ENCODE measurements around the gene LASP1. TPM values are rescaled to one million over a fixed set of nuclear protein-coding genes. Genes with fewer than 3 reads are reported as not detected.
"Not testable (repeated sequence)": the region's sequence is repeated elsewhere in the genome, so short reads cannot be mapped to it uniquely, and the experiment has no call there.

Gene LASP1
- total RNA-seq, 1 donor from 2014 or later: 87.4 TPM

DNA sequence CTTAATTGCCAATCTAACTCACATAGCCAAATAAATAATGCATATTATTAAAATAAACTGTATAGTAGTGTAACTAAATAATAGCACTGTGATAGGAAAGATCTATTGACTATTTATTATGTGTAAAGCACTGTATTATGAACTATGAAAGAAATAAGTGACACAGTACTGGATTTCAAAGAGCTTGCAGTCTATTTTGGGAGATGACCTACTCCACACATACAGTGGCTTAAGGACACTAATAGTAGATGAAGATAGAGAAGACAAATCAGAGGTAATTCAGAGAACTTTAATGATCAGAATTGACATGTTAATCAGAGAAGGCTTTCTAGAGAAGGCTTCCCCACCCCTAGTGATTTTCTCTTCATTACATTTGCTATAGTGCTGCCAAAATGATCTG is 70.1 kb downstream of the LASP1 start:
- Mint-ChIP-seq H3K27me3 (ENCODE audit: low read depth) (peaks cover 14% of the 10 kb centered on the region), H3K4me1 (no peaks in the 10 kb centered on the region), H3K9me3 (no peaks in the 10 kb centered on the region), H3K27ac (ENCODE audit: unreplicated experiment) (no peak overlapping the region), H3K4me3 (no peak overlapping the region), H3K36me3 (ENCODE audit: low read depth) (no peaks in the 10 kb centered on the region)
- TF ChIP-seq, protein P1, sequence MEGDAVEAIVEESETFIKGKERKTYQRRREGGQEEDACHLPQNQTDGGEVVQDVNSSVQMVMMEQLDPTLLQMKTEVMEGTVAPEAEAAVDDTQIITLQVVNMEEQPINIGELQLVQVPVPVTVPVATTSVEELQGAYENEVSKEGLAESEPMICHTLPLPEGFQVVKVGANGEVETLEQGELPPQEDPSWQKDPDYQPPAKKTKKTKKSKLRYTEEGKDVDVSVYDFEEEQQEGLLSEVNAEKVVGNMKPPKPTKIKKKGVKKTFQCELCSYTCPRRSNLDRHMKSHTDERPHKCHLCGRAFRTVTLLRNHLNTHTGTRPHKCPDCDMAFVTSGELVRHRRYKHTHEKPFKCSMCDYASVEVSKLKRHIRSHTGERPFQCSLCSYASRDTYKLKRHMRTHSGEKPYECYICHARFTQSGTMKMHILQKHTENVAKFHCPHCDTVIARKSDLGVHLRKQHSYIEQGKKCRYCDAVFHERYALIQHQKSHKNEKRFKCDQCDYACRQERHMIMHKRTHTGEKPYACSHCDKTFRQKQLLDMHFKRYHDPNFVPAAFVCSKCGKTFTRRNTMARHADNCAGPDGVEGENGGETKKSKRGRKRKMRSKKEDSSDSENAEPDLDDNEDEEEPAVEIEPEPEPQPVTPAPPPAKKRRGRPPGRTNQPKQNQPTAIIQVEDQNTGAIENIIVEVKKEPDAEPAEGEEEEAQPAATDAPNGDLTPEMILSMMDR (conservative IDR thresholded peaks at IDR 0.05): no peak
- DNase-seq (ENCODE audit: low read depth, low spot score): no peak

DNA sequence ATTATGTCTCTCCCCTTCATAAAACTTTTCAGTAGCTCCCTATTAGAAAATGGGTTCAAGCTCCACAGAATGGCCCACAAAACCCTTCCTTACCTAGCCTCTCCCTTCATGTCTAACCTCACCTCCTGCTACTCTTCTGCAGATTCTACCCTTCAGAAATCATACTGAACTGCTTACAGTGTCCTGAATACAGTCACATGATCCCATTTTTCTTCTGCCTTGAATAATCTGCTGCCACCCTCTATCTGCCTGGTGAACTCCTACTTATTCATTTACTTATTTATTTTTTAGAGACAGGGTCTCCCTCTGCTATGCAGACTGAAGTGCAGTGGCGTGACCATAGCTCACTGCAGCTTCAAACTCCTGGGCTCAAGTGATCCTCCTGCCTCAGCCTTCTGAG is 70.5 kb downstream of the LASP1 start:
- TF ChIP-seq, protein P1 (conservative IDR thresholded peaks at IDR 0.05): no peak
- no peaks in the 10 kb centered on the region for H3K36me3 Mint-ChIP-seq (ENCODE audit: low read depth)
- peaks cover 12% of the 10 kb centered on the region for H3K27me3 Mint-ChIP-seq (ENCODE audit: low read depth)
- no peaks in the 10 kb centered on the region for H3K9me3 Mint-ChIP-seq
- peak overlapping the region; percentile 54 for H3K27ac Mint-ChIP-seq (ENCODE audit: unreplicated experiment)
- DNase-seq (ENCODE audit: low read depth, low spot score): no peak
- H3K4me3 Mint-ChIP-seq: no peak overlapping the region
- H3K4me1 Mint-ChIP-seq: no peaks in the 10 kb centered on the region

DNA sequence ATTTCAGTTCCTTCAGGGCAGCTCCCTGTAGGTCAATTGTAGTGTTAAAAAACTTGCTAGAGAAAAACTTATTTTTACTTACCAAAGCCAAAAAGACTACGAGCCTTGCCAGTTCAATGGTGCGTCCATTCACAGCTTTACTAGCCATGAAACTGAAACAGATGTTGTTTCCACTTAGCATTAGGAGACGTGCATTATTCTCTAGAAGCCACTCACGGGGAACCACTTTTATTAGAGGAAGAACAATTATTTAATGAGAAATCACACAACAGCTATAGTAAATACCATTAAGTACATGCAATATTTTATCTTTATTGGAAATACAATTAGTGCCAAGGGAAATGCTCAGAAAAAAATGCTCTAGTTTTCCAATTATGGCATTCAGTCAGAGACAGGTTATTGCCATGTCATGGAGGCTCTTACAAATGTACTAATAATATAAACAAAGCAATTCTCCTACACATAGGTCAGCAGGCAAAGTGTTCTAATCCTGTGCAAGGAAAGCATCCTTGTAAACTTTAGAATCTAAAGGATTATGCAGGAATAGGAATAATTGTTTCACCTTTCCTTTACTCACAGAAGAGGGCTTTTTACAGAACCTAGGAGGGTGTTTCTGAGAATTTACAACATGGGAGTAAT is 73.0 kb downstream of the LASP1 start:
- H3K36me3 Mint-ChIP-seq (ENCODE audit: low read depth): no peaks in the 10 kb centered on the region
- no peaks in the 10 kb centered on the region for H3K4me1 Mint-ChIP-seq
- H3K27ac Mint-ChIP-seq (ENCODE audit: unreplicated experiment): no peak overlapping the region
- no peaks in the 10 kb centered on the region for H3K27me3 Mint-ChIP-seq (ENCODE audit: low read depth)
- no peak for DNase-seq (ENCODE audit: low read depth, low spot score)
- H3K9me3 Mint-ChIP-seq: no peaks in the 10 kb centered on the region
- no peak overlapping the region for H3K4me3 Mint-ChIP-seq
- TF ChIP-seq, protein P1 (conservative IDR thresholded peaks at IDR 0.05): no peak

DNA sequence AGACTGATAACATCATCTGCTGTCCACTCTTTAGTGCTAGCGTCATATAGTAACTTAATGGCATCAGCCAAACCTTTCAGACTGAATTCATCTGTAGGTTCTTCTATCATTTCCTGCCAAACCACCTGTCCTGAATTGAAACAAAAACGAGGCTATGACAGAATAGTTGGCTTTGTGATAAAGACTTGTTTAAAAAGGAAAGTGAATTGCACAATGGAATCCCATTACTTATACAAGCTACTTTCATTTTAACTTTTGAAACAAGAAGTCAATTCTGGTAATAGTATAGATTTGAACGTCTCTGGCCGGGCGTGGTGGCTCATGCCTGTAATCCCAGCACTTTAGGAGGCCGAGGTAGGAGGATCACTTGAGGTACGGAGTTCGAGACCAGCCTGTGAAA is 73.7 kb downstream of the LASP1 start:
- Mint-ChIP-seq H3K4me3 (no peak overlapping the region), H3K27me3 (ENCODE audit: low read depth) (peaks cover 3% of the 10 kb centered on the region), H3K9me3 (no peaks in the 10 kb centered on the region), H3K4me1 (no peaks in the 10 kb centered on the region), H3K27ac (ENCODE audit: unreplicated experiment) (no peak overlapping the region), H3K36me3 (ENCODE audit: low read depth) (no peaks in the 10 kb centered on the region)
- TF ChIP-seq, protein P1 (conservative IDR thresholded peaks at IDR 0.05): no peak
- no peak for DNase-seq (ENCODE audit: low read depth, low spot score)

DNA sequence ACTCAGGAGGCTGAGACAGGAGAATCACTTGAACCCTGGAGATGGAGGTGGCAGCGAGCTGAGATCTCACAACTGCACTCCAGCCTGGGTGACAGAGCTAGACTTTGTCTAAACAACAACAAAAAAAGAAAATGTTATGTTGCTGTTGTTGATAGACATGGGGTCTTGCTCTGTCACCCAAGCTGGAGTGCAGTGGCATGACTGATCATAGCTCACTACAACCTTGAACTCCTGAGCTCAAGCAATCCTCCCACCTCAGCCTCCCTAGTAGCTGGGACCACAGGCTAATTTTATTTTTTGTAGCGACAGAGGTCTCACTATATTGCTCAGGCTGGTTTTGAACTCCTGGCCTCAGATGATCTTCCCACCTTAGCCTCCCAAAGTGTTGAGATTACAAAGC is 77.3 kb downstream of the LASP1 start:
- Mint-ChIP-seq H3K27me3 (ENCODE audit: low read depth) (peaks cover 6% of the 10 kb centered on the region), H3K36me3 (ENCODE audit: low read depth) (no peaks in the 10 kb centered on the region), H3K4me3 (no peak overlapping the region), H3K9me3 (no peaks in the 10 kb centered on the region), H3K4me1 (no peaks in the 10 kb centered on the region), H3K27ac (ENCODE audit: unreplicated experiment) (no peak overlapping the region)
- no peak for DNase-seq (ENCODE audit: low read depth, low spot score)
- TF ChIP-seq, protein P1 (conservative IDR thresholded peaks at IDR 0.05): no peak

DNA sequence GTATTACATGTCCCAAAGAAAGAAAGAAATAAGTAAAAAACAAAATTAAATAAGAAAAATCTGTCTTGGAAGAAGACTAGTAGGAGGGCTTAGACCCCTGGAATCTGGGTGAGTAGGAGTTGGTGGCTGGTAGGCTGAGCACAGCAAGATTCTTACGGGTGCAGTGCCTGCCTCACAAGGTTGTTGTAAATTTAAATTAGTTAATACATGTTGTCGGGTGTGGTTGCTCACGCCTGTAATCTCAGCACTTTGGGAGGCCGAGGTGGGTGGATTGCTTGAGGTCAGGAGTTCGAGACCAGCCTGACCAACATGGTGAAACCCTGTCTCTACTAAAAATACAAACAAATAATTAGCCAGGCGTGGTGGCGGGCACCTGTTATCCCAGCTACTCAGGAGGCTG is 83.9 kb downstream of the LASP1 start:
- not testable (repeated sequence) for H3K27ac Mint-ChIP-seq (ENCODE audit: unreplicated experiment); H3K27me3 Mint-ChIP-seq (ENCODE audit: low read depth); DNase-seq (ENCODE audit: low read depth, low spot score); H3K9me3 Mint-ChIP-seq; H3K36me3 Mint-ChIP-seq (ENCODE audit: low read depth); H3K4me1 Mint-ChIP-seq; H3K4me3 Mint-ChIP-seq

Measured in neural crest cell (in vitro differentiated cells).